Lower leg skin (tissue), 3 donors: Measurements from ENCODE around the gene PTEN.

ENCODE experiments used
- POLR2A ChIP-seq, 2 donors: fragments of 450-650 bp; IDR thresholded peaks; one replicate each; pipeline ENCODE4 v1.6.1; 2016 to 2017; ENCODE audit warnings: antibody characterized with exemption in 2 of 2, mild to moderate bottlenecking in 1 of 2, moderate library complexity in 1 of 2
- TF ChIP-seq, protein P1 (sequence below), 3 donors: fragments of 450-650 bp; IDR thresholded peaks; one replicate each; pipeline ENCODE4 v1.5.1; 2016; ENCODE audit warnings: antibody characterized with exemption in 3 of 3, mild to moderate bottlenecking in 3 of 3, moderate library complexity in 2 of 3

DNA sequence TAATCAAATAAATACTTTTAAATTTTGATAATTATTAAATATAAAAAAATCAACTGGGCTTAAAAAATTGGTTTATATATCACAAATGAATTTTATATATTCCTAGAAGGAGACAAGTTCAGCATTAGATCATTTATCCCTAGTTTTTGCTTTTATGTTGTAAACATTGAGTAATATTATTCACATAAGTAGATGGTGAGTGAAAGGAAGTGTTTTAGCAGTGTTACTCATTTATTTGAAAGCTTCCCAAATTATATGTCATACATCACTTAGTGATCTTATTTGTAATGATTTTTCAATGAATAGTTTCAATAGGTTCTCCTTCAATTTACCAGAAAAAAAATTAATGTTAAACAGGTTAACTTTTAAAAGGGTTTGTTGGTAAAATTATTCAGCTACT is 15.9 kb upstream of the PTEN start:
- TF ChIP-seq, protein P1, sequence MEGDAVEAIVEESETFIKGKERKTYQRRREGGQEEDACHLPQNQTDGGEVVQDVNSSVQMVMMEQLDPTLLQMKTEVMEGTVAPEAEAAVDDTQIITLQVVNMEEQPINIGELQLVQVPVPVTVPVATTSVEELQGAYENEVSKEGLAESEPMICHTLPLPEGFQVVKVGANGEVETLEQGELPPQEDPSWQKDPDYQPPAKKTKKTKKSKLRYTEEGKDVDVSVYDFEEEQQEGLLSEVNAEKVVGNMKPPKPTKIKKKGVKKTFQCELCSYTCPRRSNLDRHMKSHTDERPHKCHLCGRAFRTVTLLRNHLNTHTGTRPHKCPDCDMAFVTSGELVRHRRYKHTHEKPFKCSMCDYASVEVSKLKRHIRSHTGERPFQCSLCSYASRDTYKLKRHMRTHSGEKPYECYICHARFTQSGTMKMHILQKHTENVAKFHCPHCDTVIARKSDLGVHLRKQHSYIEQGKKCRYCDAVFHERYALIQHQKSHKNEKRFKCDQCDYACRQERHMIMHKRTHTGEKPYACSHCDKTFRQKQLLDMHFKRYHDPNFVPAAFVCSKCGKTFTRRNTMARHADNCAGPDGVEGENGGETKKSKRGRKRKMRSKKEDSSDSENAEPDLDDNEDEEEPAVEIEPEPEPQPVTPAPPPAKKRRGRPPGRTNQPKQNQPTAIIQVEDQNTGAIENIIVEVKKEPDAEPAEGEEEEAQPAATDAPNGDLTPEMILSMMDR (IDR thresholded peaks at IDR 0.05), result no peak
- no peak for TF ChIP-seq POLR2A (IDR thresholded peaks at IDR 0.05)
